Gastroesophageal sphincter (tissue), 3 donors: ENCODE results near the gene FABP2.

Source experiments
- CTCF ChIP-seq, 4 experiments: fragments of 200-600 bp in 2 of 4; fragments of 450-650 bp in 2 of 4; sonication (generic) in 1 of 4; IDR thresholded peaks; one replicate each; pipeline ENCODE4 v1.5.1; 2017 to 2019; ENCODE audit warnings: antibody characterized with exemption in 4 of 4, mild to moderate bottlenecking in 2 of 4, moderate library complexity in 2 of 4
- EP300 ChIP-seq: sonication (generic); formaldehyde crosslinking; IDR thresholded peaks from one replicate; pipeline ENCODE4 v1.6.1; 2017; ENCODE audit warnings: antibody characterized with exemption, mild to moderate bottlenecking
- POLR2A ChIP-seq, 2 donors: fragments of 450-650 bp; IDR thresholded peaks; one replicate each; pipeline ENCODE4 v1.6.1; 2017; ENCODE audit warnings: antibody characterized with exemption in 2 of 2, mild to moderate bottlenecking in 2 of 2, moderate library complexity in 1 of 2
- POLR2AphosphoS5 ChIP-seq: sonication (generic); formaldehyde crosslinking; IDR thresholded peaks from one replicate; pipeline ENCODE4 v1.6.1; 2017; ENCODE audit warnings: antibody characterized with exemption

- TF ChIP-seq CTCF (IDR thresholded peaks at IDR 0.05) (no peak), POLR2AphosphoS5 (no peak), POLR2A (IDR thresholded peaks at IDR 0.05) (no peak), EP300 (no peak)
These were observed 15.1 kb upstream of the FABP2 start for GRCh38 chr4:119337010-119337409.
